ENCODE measurements around the gene PAX7. TPM values are rescaled to one million over a fixed set of nuclear protein-coding genes. Genes with fewer than 3 reads are reported as not detected.

The PAX7 gene
- total and polyA plus RNA-seq, 8 donors, result not detected

- no peak for DNase-seq
- TF ChIP-seq EP300 (IDR thresholded peaks at IDR 0.05) (no peak), POLR2AphosphoS5 (IDR thresholded peaks at IDR 0.05) (no peak), CTCF (IDR thresholded peaks at IDR 0.05) (no peak), POLR2A (IDR thresholded peaks at IDR 0.05) (no peak)
- Histone ChIP-seq H3K36me3 (no peaks in the 10 kb centered on the region), H3K4me3 (no peak overlapping the region), H3K4me1 (no peaks in the 10 kb centered on the region), H3K9me3 (peaks cover 0 to 20% (median 8%) of the 10 kb centered on the region in 4 donors), H3K27me3 (peaks cover 0 to 71% (median 18%) of the 10 kb centered on the region in 3 donors), H3K27ac (no peak overlapping the region)
- WGBS, 5 donors, result 79 to 92% (median 89%) methylated on average over 3 of the region's 3 CpGs
- intact Hi-C loops (cut with DNase I; ENCODE audit: low total_unique reads), result no loop called here
Observed at GRCh38 chr1:18760156-18760555, 129.5 kb downstream of the PAX7 start.

GRCh38 chr1:18761948-18762840 is 131.5 kb downstream of the PAX7 start:
- Histone ChIP-seq H3K4me1 (no peaks in the 10 kb centered on the region), H3K4me3 (no peak overlapping the region), H3K27ac (no peak overlapping the region), H3K9me3 (peaks cover 0 to 10% (median 3%) of the 10 kb centered on the region in 4 donors), H3K27me3 (peaks cover 0 to 85% (median 13%) of the 10 kb centered on the region in 3 donors), H3K36me3 (no peaks in the 10 kb centered on the region)
- intact Hi-C loops (cut with DNase I; ENCODE audit: low total_unique reads), result no loop called here
- no peak for TF ChIP-seq POLR2AphosphoS5 (IDR thresholded peaks at IDR 0.05)
- no peak for TF ChIP-seq CTCF (IDR thresholded peaks at IDR 0.05)
- TF ChIP-seq EP300 (IDR thresholded peaks at IDR 0.05), result no peak
- TF ChIP-seq POLR2A (IDR thresholded peaks at IDR 0.05), result no peak
- DNase-seq, result peak in 1 of 2 donors; percentile 15
- WGBS, 5 donors, result 63 to 79% (median 73%) methylated on average over 14 of the region's 14 CpGs

GRCh38 chr1:18764362-18764761 is 133.7 kb downstream of the PAX7 start:
- H3K27ac ChIP-seq, result no peak overlapping the region
- WGBS, 5 donors, result 39 to 56% (median 47%) methylated on average over 6 to 7 of the region's 7 CpGs
- H3K9me3 ChIP-seq, result peaks cover 0 to 4% (median 0%) of the 10 kb centered on the region in 4 donors
- H3K4me3 ChIP-seq, result no peak overlapping the region
- intact Hi-C loops (cut with DNase I; ENCODE audit: low total_unique reads), result no loop called here
- no peak for DNase-seq
- peaks cover 0 to 95% (median 5%) of the 10 kb centered on the region in 3 donors for H3K27me3 ChIP-seq
- H3K4me1 ChIP-seq, result no peaks in the 10 kb centered on the region
- no peaks in the 10 kb centered on the region for H3K36me3 ChIP-seq
- no peak for TF ChIP-seq EP300 (IDR thresholded peaks at IDR 0.05)
- TF ChIP-seq POLR2A (IDR thresholded peaks at IDR 0.05), result no peak
- TF ChIP-seq CTCF (IDR thresholded peaks at IDR 0.05), result no peak
- no peak for TF ChIP-seq POLR2AphosphoS5 (IDR thresholded peaks at IDR 0.05)

- intact Hi-C loops (cut with DNase I; ENCODE audit: low total_unique reads), result no loop called here
- peaks cover 0 to 4% (median 0%) of the 10 kb centered on the region in 4 donors for H3K9me3 ChIP-seq
- H3K27me3 ChIP-seq, result peaks cover 0 to 95% (median 11%) of the 10 kb centered on the region in 3 donors
- no peak overlapping the region for H3K27ac ChIP-seq
- no peak for DNase-seq
- H3K4me3 ChIP-seq, result no peak overlapping the region
- TF ChIP-seq POLR2A (IDR thresholded peaks at IDR 0.05) (no peak), CTCF (IDR thresholded peaks at IDR 0.05) (no peak), EP300 (IDR thresholded peaks at IDR 0.05) (no peak), POLR2AphosphoS5 (IDR thresholded peaks at IDR 0.05) (no peak)
- WGBS, 5 donors, result 76 to 82% (median 81%) methylated on average over 6 to 7 of the region's 7 CpGs
- no peaks in the 10 kb centered on the region for H3K36me3 ChIP-seq
- no peaks in the 10 kb centered on the region for H3K4me1 ChIP-seq
Observed at GRCh38 chr1:18765725-18766124, 135.1 kb downstream of the PAX7 start.
